Activated T-cell treated with anti-CD3 and anti-CD28 coated beads, Interleukin-2, amount 50 U/mL, for 1 hour (primary cell): ENCODE measurements around the gene C17orf78.
"Not testable (repeated sequence)": the region's sequence is repeated elsewhere in the genome, so short reads cannot be mapped to it uniquely, and the experiment has no call there.

ENCODE experiments used
- DNase-seq: peaks from one replicate; pipeline ENCODE4 v3.0.0-alpha.2; 2020

Gene C17orf78

DNA sequence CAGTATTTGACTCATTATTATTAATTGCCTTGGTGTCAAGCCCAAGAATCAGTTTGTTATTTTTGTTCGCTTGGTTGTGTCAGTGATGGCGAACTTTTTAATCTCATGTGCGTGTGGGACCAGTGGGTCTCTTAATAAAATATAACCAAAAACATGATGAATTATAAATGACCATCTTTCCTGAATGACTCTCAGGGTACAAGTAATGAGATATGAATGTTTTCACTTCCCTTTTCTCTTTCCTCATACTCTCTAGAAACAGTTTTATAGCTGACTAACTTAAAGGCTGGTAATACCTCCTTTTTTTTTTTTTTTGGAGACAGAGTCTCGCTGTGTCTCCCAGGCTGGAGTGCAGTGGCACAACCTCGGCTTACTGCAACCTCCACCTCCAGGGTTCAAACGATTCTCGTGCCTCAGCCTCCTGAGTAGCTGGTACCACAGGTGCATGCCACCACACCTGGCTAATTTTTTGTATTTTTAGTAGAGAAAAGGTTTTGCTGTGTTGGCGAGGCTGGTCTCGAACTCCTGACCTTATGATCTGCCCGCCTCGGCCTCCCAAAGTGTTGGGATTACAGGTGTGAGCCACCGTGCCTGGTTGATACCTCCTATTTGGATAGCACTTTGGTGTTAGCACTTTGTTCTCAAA is 65.7 kb downstream of the C17orf78 start:
- DNase-seq: not testable (repeated sequence)
